Vagina (tissue), 2 donors: ENCODE results near the gene LAG3. TPM values are rescaled to one million over a fixed set of nuclear protein-coding genes. Genes with fewer than 3 reads are reported as not detected.

Source experiments
- DNase-seq, 2 donors: peaks; one replicate each; pipeline ENCODE4 v3.0.0-alpha.2; 2017; ENCODE audit errors: extremely low spot score in 2 of 2
- H3K27ac ChIP-seq: fragments of 200-600 bp; sonication (generic); one replicate; pipeline ENCODE4 v1.5.1; 2019
- H3K27me3 ChIP-seq: fragments of 200-600 bp; sonication (generic); one replicate; pipeline ENCODE4 v1.5.1; 2019
- H3K36me3 ChIP-seq, 2 donors: fragments of 200-600 bp; sonication (generic); one replicate each; pipeline ENCODE4 v1.5.1; 2017 to 2019
- H3K4me1 ChIP-seq: fragments of 200-600 bp; sonication (generic); one replicate; pipeline ENCODE4 v1.5.1; 2019
- H3K4me3 ChIP-seq, 2 donors: fragments of 200-600 bp; sonication (generic); 1 replicate in 1 of 2; 2 replicates in 1 of 2; pipeline ENCODE4 v1.5.1; 2016 to 2019
- H3K9me3 ChIP-seq: fragments of 200-600 bp; sonication (generic); one replicate; pipeline ENCODE4 v1.5.1; 2019
- CTCF ChIP-seq, 3 experiments: fragments of 450-650 bp in 2 of 3; fragments of 200-600 bp in 1 of 3; sonication (generic) in 1 of 3; IDR thresholded peaks; one replicate each; pipeline ENCODE4 v1.5.1; 2017 to 2019; ENCODE audit warnings: antibody characterized with exemption in 3 of 3, mild to moderate bottlenecking in 2 of 3, moderate library complexity in 2 of 3
- POLR2A ChIP-seq, 2 donors: fragments of 450-650 bp; IDR thresholded peaks; one replicate each; pipeline ENCODE4 v1.6.1; 2017; ENCODE audit warnings: antibody characterized with exemption in 2 of 2, mild to moderate bottlenecking in 2 of 2, moderate library complexity in 2 of 2
- POLR2AphosphoS5 ChIP-seq, 2 donors: sonication (generic); formaldehyde crosslinking; IDR thresholded peaks; one replicate each; pipeline ENCODE4 v1.9.0; 2017; ENCODE audit warnings: antibody characterized with exemption in 2 of 2, mild to moderate bottlenecking in 2 of 2, low read depth in 1 of 2; ENCODE audit not compliant: insufficient read depth in 1 of 2
- intact Hi-C: fragments of 100-400 bp; cut with DNase I; formaldehyde crosslinking; loops from one replicate; pipeline ENCODE4 v1.15.1; 2023
- total RNA-seq: library from RNA; depleted of rRNA; stranded (reverse); fragments of >200 nt; gene quantifications from one replicate; pipeline ENCODE4 v1.2.3, GENCODE V29; 2016

LAG3 gene
- total RNA-seq, 1 donor from 2014 or later: 10.3 TPM

GRCh38 chr12:6782850-6783566, 10.7 kb downstream of the LAG3 start:
- H3K9me3 ChIP-seq: no peaks in the 10 kb centered on the region
- H3K4me3 ChIP-seq: no peak overlapping the region
- peaks cover 7% of the 10 kb centered on the region for H3K4me1 ChIP-seq
- no peaks in the 10 kb centered on the region for H3K27me3 ChIP-seq
- no peaks in the 10 kb centered on the region for H3K36me3 ChIP-seq
- intact Hi-C loops: no loop called here
- TF ChIP-seq CTCF (IDR thresholded peaks at IDR 0.05) (no peak), POLR2AphosphoS5 (IDR thresholded peaks at IDR 0.05; ENCODE audit: insufficient read depth in 1 of 2, low read depth in 1 of 2) (no peak), POLR2A (IDR thresholded peaks at IDR 0.05) (no peak)
- DNase-seq: no peak
- H3K27ac ChIP-seq: no peak overlapping the region

- H3K36me3 ChIP-seq: no peaks in the 10 kb centered on the region
- DNase-seq: no peak
- H3K9me3 ChIP-seq: no peaks in the 10 kb centered on the region
- H3K27ac ChIP-seq: no peak overlapping the region
- intact Hi-C loops: no loop called here
- no peaks in the 10 kb centered on the region for H3K27me3 ChIP-seq
- TF ChIP-seq POLR2AphosphoS5 (IDR thresholded peaks at IDR 0.05; ENCODE audit: insufficient read depth in 1 of 2, low read depth in 1 of 2) (no peak), POLR2A (IDR thresholded peaks at IDR 0.05) (no peak), CTCF (IDR thresholded peaks at IDR 0.05) (no peak)
- H3K4me3 ChIP-seq: no peak overlapping the region
- H3K4me1 ChIP-seq: no peaks in the 10 kb centered on the region
These were observed 11.5 kb downstream of the LAG3 start for GRCh38 chr12:6783828-6784227.

- intact Hi-C loops: no loop called here
- Histone ChIP-seq H3K27ac (no peak overlapping the region), H3K4me3 (no peak overlapping the region), H3K36me3 (no peaks in the 10 kb centered on the region), H3K27me3 (no peaks in the 10 kb centered on the region), H3K4me1 (no peaks in the 10 kb centered on the region), H3K9me3 (no peaks in the 10 kb centered on the region)
- TF ChIP-seq CTCF (IDR thresholded peaks at IDR 0.05): no peak
- TF ChIP-seq POLR2AphosphoS5 (IDR thresholded peaks at IDR 0.05; ENCODE audit: insufficient read depth in 1 of 2, low read depth in 1 of 2): no peak
- no peak for TF ChIP-seq POLR2A (IDR thresholded peaks at IDR 0.05)
- DNase-seq: no peak
These were observed 12.0 kb downstream of the LAG3 start for GRCh38 chr12:6784296-6784695.

GRCh38 chr12:6784761-6785160, 12.4 kb downstream of the LAG3 start:
- DNase-seq: no peak
- Histone ChIP-seq H3K4me1 (no peaks in the 10 kb centered on the region), H3K9me3 (no peaks in the 10 kb centered on the region), H3K27ac (no peak overlapping the region), H3K27me3 (no peaks in the 10 kb centered on the region), H3K36me3 (no peaks in the 10 kb centered on the region), H3K4me3 (no peak overlapping the region)
- TF ChIP-seq POLR2AphosphoS5 (IDR thresholded peaks at IDR 0.05; ENCODE audit: insufficient read depth in 1 of 2, low read depth in 1 of 2): no peak
- no peak for TF ChIP-seq POLR2A (IDR thresholded peaks at IDR 0.05)
- no peak for TF ChIP-seq CTCF (IDR thresholded peaks at IDR 0.05)
- intact Hi-C loops: no loop called here

- Histone ChIP-seq H3K4me1 (no peaks in the 10 kb centered on the region), H3K9me3 (no peaks in the 10 kb centered on the region), H3K27ac (no peak overlapping the region), H3K27me3 (no peaks in the 10 kb centered on the region), H3K4me3 (no peak overlapping the region), H3K36me3 (no peaks in the 10 kb centered on the region)
- TF ChIP-seq POLR2AphosphoS5 (IDR thresholded peaks at IDR 0.05; ENCODE audit: insufficient read depth in 1 of 2, low read depth in 1 of 2) (no peak), POLR2A (IDR thresholded peaks at IDR 0.05) (no peak), CTCF (IDR thresholded peaks at IDR 0.05) (no peak)
- intact Hi-C loops: no loop called here
- DNase-seq: no peak
These were observed 14.2 kb downstream of the LAG3 start for GRCh38 chr12:6786416-6787094.
